A549 (cell line): ENCODE results near the gene GRK7. TPM values are rescaled to one million over a fixed set of nuclear protein-coding genes. Genes with fewer than 3 reads are reported as not detected.

Experiments
- ATAC-seq, 2 experiments: fragments of 200-7000 bp in 1 of 2; fragments of >200 bp in 1 of 2; cut with Nextera tagmentation in 1 of 2; cut with Tn5 transposase in 1 of 2; 3 replicates each; pipeline versions ENCODE4 v1.8.0 to v1.9.1; 2018 to 2020; ENCODE audit warnings: mild to moderate bottlenecking in 1 of 2, moderate library complexity in 1 of 2
- CTCF ChIA-PET: fragments of 300-600 bp; sonication (Branson Sonifier 250); formaldehyde crosslinking; extraction: SDS; loops from one replicate; lab custom pipeline; 2021; ENCODE audit warnings: antibody characterized with exemption, inconsistent platforms; lab: Yijun Ruan, JAX
- POLR2A ChIA-PET: fragments of 350-600 bp; formaldehyde crosslinking; extraction: SDS; loops from one replicate; lab custom pipeline; 2021; ENCODE audit warnings: antibody characterized with exemption, inconsistent platforms; lab: Yijun Ruan, JAX
- DNase-seq, 2 experiments: peaks; one replicate each; pipeline versions ENCODE4 v3.0.0 to v3.0.0-alpha.2; 2011 to 2016; ENCODE audit warnings: low read depth in 1 of 2, low spot score in 1 of 2
- FAIRE-seq: peaks from 2 replicates; lab custom pipeline; 2011; peaks lifted over from hg19 to GRCh38; lab: Jason Lieb, UNC
- H3K27ac ChIP-seq, 2 experiments: fragments of >200 bp; sonication (Bioruptor Twin); formaldehyde crosslinking; 3 replicates each; pipeline ENCODE4 v1.5.1; 2016 to 2017
- H3K4me1 ChIP-seq: fragments of >200 bp; sonication (Bioruptor Twin); formaldehyde crosslinking; 3 replicates; pipeline ENCODE4 v1.6.1; 2016
- H3K4me2 ChIP-seq: fragments of >200 bp; sonication (Bioruptor Twin); formaldehyde crosslinking; 3 replicates; pipeline ENCODE4 v1.6.1; 2016
- H3K4me3 ChIP-seq: fragments of >200 bp; sonication (Bioruptor Twin); formaldehyde crosslinking; 3 replicates; pipeline ENCODE4 v1.5.1; 2016
- H3K9me3 ChIP-seq: fragments of >200 bp; sonication (Bioruptor Twin); formaldehyde crosslinking; 3 replicates; pipeline ENCODE4 v1.6.1; 2016
- FOSL2 ChIP-seq, 2 experiments: fragments of 450-650 bp in 1 of 2; fragments of >200 bp in 1 of 2; sonication (Bioruptor Twin) in 1 of 2; formaldehyde crosslinking; IDR thresholded peaks; 2 replicates each; pipeline versions ENCODE4 v1.5.0 to v1.6.1; 2016 to 2020; ENCODE audit warnings: mild to moderate bottlenecking in 1 of 2, moderate library complexity in 1 of 2
- GATA3 ChIP-seq: IDR thresholded peaks from 2 replicates; pipeline ENCODE4 v1.6.1; 2012; ENCODE audit warnings: borderline replicate concordance
- HDAC2 ChIP-seq: fragments of 200-600 bp; sonication (generic); IDR thresholded peaks from 2 replicates; pipeline ENCODE4 v1.6.1; 2016
- HEYL ChIP-seq: fragments of 250-450 bp; sonication (Bioruptor Pico); IDR thresholded peaks from 2 replicates; pipeline ENCODE4 v1.8.0; 2021; ENCODE audit warnings: mild to moderate bottlenecking, moderate library complexity
- HOXB13 ChIP-seq: fragments of 250-450 bp; sonication (Bioruptor Pico); IDR thresholded peaks from 2 replicates; pipeline ENCODE4 v1.5.0; 2020; ENCODE audit warnings: low read depth, mild to moderate bottlenecking, moderate library complexity
- HOXB5 ChIP-seq: fragments of 250-450 bp; sonication (Bioruptor Pico); IDR thresholded peaks from 2 replicates; pipeline ENCODE4 v1.5.0; 2020; ENCODE audit warnings: mild to moderate bottlenecking, moderate library complexity
- MAFK ChIP-seq: fragments of 450-650 bp; IDR thresholded peaks from 2 replicates; pipeline ENCODE4 v1.6.1; 2014; ENCODE audit not compliant: partially characterized antibody
- NFE2L2 ChIP-seq: fragments of 150-350 bp; conservative IDR thresholded peaks from 2 replicates; pipeline ENCODE4 v1.6.1; 2014; ENCODE audit warnings: low read length
- NR3C1 ChIP-seq: fragments of >200 bp; sonication (Bioruptor Twin); formaldehyde crosslinking; IDR thresholded peaks from 3 replicates; pipeline ENCODE4 v1.6.1; 2017
- PHF8 ChIP-seq: fragments of 200-600 bp; sonication (generic); IDR thresholded peaks from 2 replicates; pipeline ENCODE4 v1.6.1; 2016; ENCODE audit warnings: low read depth, mild to moderate bottlenecking, antibody characterized with exemption, moderate library complexity, borderline replicate concordance
- POLR2AphosphoS2 ChIP-seq: conservative IDR thresholded peaks from 2 replicates; pipeline ENCODE4 v1.6.1; 2012; ENCODE audit warnings: low read length, improper control_type of control experiment, inconsistent platforms
- RARB ChIP-seq: fragments of 250-450 bp; sonication (Bioruptor Pico); IDR thresholded peaks from 2 replicates; pipeline ENCODE4 v1.8.0; 2021; ENCODE audit warnings: mild to moderate bottlenecking, moderate library complexity
- RNF2 ChIP-seq: fragments of 200-600 bp; sonication (generic); IDR thresholded peaks from 2 replicates; pipeline ENCODE4 v1.6.1; 2016; ENCODE audit warnings: low read depth, mild to moderate bottlenecking, antibody characterized with exemption, moderate library complexity, borderline replicate concordance
- SMC3 ChIP-seq: fragments of >200 bp; sonication (Bioruptor Twin); formaldehyde crosslinking; IDR thresholded peaks from 3 replicates; pipeline ENCODE4 v1.6.1; 2018; ENCODE audit warnings: inconsistent platforms
- SREBF2 ChIP-seq: fragments of 450-650 bp; IDR thresholded peaks from 2 replicates; pipeline ENCODE4 v1.6.1; 2014; ENCODE audit warnings: mild to moderate bottlenecking, moderate library complexity
- TFCP2L1 ChIP-seq: fragments of 250-450 bp; sonication (Bioruptor Pico); IDR thresholded peaks from 2 replicates; pipeline ENCODE4 v1.5.0; 2021; ENCODE audit warnings: mild to moderate bottlenecking
- TP53 ChIP-seq: fragments of 250-450 bp; sonication (Bioruptor Pico); IDR thresholded peaks from 2 replicates; pipeline ENCODE4 v1.5.0; 2021; ENCODE audit warnings: mild to moderate bottlenecking, moderate library complexity
- WGBS: methylation state at CpG from one replicate; pipeline ENCODE4 v1.1.6; 2017; ENCODE audit errors: missing lambda C conversion rate; 5-methylcytosine and 5-hydroxymethylcytosine counted together
- polyA plus RNA-seq, 4 experiments: library from polyadenylated mRNA; depleted of rRNA in 3 of 4; stranded (reverse); fragments of >200 nt; fragmentation: RNase III in 1 of 4; extraction: RNeasy Plus Mini Kit Qiagen cat#74134 plus additional on column Dnase treatment in 1 of 4; gene quantifications; 2 replicates in 3 of 4; 3 replicates in 1 of 4; pipeline ENCODE4 v1.2.3, GENCODE V29; 2011 to 2017
- TF ChIP-seq, protein P1 (sequence below): fragments of 450-650 bp; IDR thresholded peaks from 2 replicates; pipeline ENCODE4 v1.6.1; 2014; ENCODE audit warnings: antibody characterized with exemption
- TF ChIP-seq, protein P2 (sequence below): fragments of 150-350 bp; IDR thresholded peaks from 2 replicates; pipeline ENCODE4 v1.6.1; 2014; ENCODE audit warnings: low read depth, mild to moderate bottlenecking, low read length
- TF ChIP-seq, protein P3 (sequence below): fragments of >200 bp; sonication (Bioruptor Twin); formaldehyde crosslinking; IDR thresholded peaks from 3 replicates; pipeline ENCODE4 v1.6.1; 2016
- TF ChIP-seq, protein P4 (sequence below): fragments of 250-450 bp; sonication (Bioruptor Pico); IDR thresholded peaks from 2 replicates; pipeline ENCODE4 v1.5.0; 2020; ENCODE audit warnings: low read depth, mild to moderate bottlenecking, moderate library complexity
- TF ChIP-seq, protein P5 (sequence below): IDR thresholded peaks from 2 replicates; pipeline ENCODE4 v1.6.1; 2012
- TF ChIP-seq, protein P6 (sequence below): fragments of 200-600 bp; sonication (generic); IDR thresholded peaks from 2 replicates; pipeline ENCODE4 v1.6.1; 2016; ENCODE audit warnings: antibody characterized with exemption, mild to moderate bottlenecking, moderate library complexity
- TF ChIP-seq, protein P7 (sequence below): IDR thresholded peaks from 2 replicates; pipeline ENCODE4 v1.6.1; 2012

GRK7 gene
- polyA plus RNA-seq, 2 of the 4 experiments (the other 2 are of a cell fraction) = 0.03 TPM; not detected in 1

DNA sequence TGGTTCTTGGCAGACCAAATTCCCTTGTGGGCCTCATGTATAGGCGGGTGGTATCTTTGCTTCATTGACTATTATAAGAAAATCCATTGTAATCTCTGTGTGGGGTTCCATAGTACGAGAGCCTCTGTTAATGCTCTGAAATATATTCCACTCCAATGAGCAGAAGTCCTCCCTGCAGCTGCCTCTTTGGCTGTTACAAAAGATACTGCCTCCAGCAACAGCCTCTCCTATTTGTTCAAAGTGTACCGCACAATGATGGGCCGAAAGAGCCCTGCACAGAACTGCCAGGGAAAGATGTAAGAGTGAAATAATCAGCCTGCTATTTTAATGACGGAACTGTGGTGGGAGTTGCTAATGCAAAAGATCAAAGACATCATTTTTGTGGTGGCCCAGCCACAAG is 48.9 kb downstream of the GRK7 start:
- TF ChIP-seq MAFK (no peak), GATA3 (no peak), SMC3 (no peak)
- TF ChIP-seq, protein P1, sequence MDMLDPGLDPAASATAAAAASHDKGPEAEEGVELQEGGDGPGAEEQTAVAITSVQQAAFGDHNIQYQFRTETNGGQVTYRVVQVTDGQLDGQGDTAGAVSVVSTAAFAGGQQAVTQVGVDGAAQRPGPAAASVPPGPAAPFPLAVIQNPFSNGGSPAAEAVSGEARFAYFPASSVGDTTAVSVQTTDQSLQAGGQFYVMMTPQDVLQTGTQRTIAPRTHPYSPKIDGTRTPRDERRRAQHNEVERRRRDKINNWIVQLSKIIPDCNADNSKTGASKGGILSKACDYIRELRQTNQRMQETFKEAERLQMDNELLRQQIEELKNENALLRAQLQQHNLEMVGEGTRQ = no peak
- TF ChIP-seq, protein P2, sequence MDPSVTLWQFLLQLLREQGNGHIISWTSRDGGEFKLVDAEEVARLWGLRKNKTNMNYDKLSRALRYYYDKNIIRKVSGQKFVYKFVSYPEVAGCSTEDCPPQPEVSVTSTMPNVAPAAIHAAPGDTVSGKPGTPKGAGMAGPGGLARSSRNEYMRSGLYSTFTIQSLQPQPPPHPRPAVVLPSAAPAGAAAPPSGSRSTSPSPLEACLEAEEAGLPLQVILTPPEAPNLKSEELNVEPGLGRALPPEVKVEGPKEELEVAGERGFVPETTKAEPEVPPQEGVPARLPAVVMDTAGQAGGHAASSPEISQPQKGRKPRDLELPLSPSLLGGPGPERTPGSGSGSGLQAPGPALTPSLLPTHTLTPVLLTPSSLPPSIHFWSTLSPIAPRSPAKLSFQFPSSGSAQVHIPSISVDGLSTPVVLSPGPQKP = no peak
- TF ChIP-seq, protein P3, sequence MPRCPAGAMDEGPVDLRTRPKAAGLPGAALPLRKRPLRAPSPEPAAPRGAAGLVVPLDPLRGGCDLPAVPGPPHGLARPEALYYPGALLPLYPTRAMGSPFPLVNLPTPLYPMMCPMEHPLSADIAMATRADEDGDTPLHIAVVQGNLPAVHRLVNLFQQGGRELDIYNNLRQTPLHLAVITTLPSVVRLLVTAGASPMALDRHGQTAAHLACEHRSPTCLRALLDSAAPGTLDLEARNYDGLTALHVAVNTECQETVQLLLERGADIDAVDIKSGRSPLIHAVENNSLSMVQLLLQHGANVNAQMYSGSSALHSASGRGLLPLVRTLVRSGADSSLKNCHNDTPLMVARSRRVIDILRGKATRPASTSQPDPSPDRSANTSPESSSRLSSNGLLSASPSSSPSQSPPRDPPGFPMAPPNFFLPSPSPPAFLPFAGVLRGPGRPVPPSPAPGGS = no peak
- H3K4me3 ChIP-seq = no peak overlapping the region
- H3K9me3 ChIP-seq = 0 out of 3 replicates have a peak, but pooled peaks cover 4% of the 10 kb centered on the region
- ChIA-PET CTCF (interaction anchor here (0.5 kb wide), 1 partner anchor 1256 kb away, joined by 3 read pairs; no protein-coding TSS in a partner anchor), POLR2A (no interaction called here)
- no peak overlapping the region for H3K4me2 ChIP-seq
- no peak for DNase-seq
- H3K27ac ChIP-seq = no peak overlapping the region
- FAIRE-seq = no peak
- no peaks in the 10 kb centered on the region for H3K4me1 ChIP-seq
- no peak for ATAC-seq
- WGBS = 73% methylated on average over 5 of the region's 5 CpGs

DNA sequence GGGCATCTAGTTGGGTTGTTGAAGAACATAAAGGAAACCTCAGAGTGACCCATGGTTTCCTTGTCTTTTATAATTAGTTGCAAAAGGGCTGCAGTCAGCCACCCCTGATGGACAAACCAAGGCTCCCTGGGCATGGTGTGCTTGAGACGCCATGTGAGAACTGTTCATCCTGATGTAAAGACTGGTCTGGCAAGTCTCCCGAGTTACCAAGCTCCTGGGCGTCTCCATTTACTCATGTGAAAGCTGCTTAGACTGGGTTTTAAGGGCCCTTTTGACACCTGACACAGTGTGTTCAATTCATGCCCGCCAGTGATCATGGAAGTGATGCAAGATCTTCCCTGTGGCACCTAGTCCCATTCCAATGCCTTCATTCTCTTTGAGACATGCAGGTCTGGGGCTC is 49.4 kb downstream of the GRK7 start:
- no peaks in the 10 kb centered on the region for H3K4me1 ChIP-seq
- ATAC-seq = no peak
- 35% methylated on average over 4 of the region's 4 CpGs for WGBS
- H3K27ac ChIP-seq = no peak overlapping the region
- H3K4me3 ChIP-seq = no peak overlapping the region
- TF ChIP-seq, protein P4, sequence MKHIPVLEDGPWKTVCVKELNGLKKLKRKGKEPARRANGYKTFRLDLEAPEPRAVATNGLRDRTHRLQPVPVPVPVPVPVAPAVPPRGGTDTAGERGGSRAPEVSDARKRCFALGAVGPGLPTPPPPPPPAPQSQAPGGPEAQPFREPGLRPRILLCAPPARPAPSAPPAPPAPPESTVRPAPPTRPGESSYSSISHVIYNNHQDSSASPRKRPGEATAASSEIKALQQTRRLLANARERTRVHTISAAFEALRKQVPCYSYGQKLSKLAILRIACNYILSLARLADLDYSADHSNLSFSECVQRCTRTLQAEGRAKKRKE (CRISPR knock-in tag) = no peak
- TF ChIP-seq, protein P5, sequence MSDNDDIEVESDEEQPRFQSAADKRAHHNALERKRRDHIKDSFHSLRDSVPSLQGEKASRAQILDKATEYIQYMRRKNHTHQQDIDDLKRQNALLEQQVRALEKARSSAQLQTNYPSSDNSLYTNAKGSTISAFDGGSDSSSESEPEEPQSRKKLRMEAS = no peak
- no peak for TF ChIP-seq RNF2
- TF ChIP-seq NR3C1 = no peak
- TF ChIP-seq NFE2L2 = no peak
- no peak for TF ChIP-seq HDAC2
- TF ChIP-seq HOXB5 = no peak
- no peak for TF ChIP-seq SREBF2
- TF ChIP-seq, protein P6, sequence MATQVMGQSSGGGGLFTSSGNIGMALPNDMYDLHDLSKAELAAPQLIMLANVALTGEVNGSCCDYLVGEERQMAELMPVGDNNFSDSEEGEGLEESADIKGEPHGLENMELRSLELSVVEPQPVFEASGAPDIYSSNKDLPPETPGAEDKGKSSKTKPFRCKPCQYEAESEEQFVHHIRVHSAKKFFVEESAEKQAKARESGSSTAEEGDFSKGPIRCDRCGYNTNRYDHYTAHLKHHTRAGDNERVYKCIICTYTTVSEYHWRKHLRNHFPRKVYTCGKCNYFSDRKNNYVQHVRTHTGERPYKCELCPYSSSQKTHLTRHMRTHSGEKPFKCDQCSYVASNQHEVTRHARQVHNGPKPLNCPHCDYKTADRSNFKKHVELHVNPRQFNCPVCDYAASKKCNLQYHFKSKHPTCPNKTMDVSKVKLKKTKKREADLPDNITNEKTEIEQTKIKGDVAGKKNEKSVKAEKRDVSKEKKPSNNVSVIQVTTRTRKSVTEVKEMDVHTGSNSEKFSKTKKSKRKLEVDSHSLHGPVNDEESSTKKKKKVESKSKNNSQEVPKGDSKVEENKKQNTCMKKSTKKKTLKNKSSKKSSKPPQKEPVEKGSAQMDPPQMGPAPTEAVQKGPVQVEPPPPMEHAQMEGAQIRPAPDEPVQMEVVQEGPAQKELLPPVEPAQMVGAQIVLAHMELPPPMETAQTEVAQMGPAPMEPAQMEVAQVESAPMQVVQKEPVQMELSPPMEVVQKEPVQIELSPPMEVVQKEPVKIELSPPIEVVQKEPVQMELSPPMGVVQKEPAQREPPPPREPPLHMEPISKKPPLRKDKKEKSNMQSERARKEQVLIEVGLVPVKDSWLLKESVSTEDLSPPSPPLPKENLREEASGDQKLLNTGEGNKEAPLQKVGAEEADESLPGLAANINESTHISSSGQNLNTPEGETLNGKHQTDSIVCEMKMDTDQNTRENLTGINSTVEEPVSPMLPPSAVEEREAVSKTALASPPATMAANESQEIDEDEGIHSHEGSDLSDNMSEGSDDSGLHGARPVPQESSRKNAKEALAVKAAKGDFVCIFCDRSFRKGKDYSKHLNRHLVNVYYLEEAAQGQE = no peak
- no peak for TF ChIP-seq RARB (CRISPR knock-in tag)
- TF ChIP-seq HOXB13 (CRISPR knock-in tag) = no peak
- no peak for TF ChIP-seq SMC3
- TF ChIP-seq PHF8 = no peak
- TF ChIP-seq FOSL2 (IDR thresholded peaks at IDR 0.05) = no peak
- no peak for TF ChIP-seq FOSL2 (CRISPR knock-in tag; IDR thresholded peaks at IDR 0.05)
- TF ChIP-seq, protein P7, sequence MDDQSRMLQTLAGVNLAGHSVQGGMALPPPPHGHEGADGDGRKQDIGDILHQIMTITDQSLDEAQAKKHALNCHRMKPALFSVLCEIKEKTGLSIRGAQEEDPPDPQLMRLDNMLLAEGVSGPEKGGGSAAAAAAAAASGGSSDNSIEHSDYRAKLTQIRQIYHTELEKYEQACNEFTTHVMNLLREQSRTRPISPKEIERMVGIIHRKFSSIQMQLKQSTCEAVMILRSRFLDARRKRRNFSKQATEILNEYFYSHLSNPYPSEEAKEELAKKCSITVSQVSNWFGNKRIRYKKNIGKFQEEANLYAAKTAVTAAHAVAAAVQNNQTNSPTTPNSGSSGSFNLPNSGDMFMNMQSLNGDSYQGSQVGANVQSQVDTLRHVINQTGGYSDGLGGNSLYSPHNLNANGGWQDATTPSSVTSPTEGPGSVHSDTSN = no peak
- TF ChIP-seq HEYL (CRISPR knock-in tag) = no peak
- no peak for TF ChIP-seq POLR2AphosphoS2
- no peak for TF ChIP-seq TFCP2L1 (CRISPR knock-in tag)
- no peak for TF ChIP-seq TP53 (CRISPR knock-in tag)
- POLR2A ChIA-PET = no interaction called here
- 0 out of 3 replicates have a peak, but pooled peaks cover 4% of the 10 kb centered on the region for H3K9me3 ChIP-seq
- no peak overlapping the region for H3K4me2 ChIP-seq
- no peak for DNase-seq
- no peak for FAIRE-seq
- CTCF ChIA-PET = interaction anchor here (0.5 kb wide), 1 partner anchor 1256 kb away, joined by 3 read pairs; no protein-coding TSS in a partner anchor
